HG02870 (cell line): ENCODE results near the gene KRT86.
"Not testable (repeated sequence)": the region's sequence is repeated elsewhere in the genome, so short reads cannot be mapped to it uniquely, and the experiment has no call there.

Experiments used
- ATAC-seq: cut with Tn5 transposase; IDR thresholded peaks from one replicate; pipeline ENCODE4 v1.9.1; 2021; ENCODE audit warnings: mild to moderate bottlenecking, moderate library complexity; ENCODE audit not compliant: unreplicated experiment

The KRT86 gene

GRCh38 chr12:52290483-52291134 is 16.2 kb downstream of the KRT86 start:
- ATAC-seq: not testable (repeated sequence)

- ATAC-seq: no peak
Observed at GRCh38 chr12:52291267-52291935, 17.0 kb downstream of the KRT86 start, which contains the start of gene KRT81. TSS of gene KRT81 (minus strand) at chr12:52291534. CDS start at chr12:52291465, 69 bp downstream.

- ATAC-seq: no peak
Observed at GRCh38 chr12:52293926-52294325, 19.5 kb downstream of the KRT86 start.

GRCh38 chr12:52294803-52295202 is 20.4 kb downstream of the KRT86 start:
- ATAC-seq: no peak

GRCh38 chr12:52295663-52296062 is 21.2 kb downstream of the KRT86 start:
- no peak for ATAC-seq

- no peak for ATAC-seq
Observed at GRCh38 chr12:52296572-52297215, 22.2 kb downstream of the KRT86 start.

GRCh38 chr12:52298677-52299190 is 24.3 kb downstream of the KRT86 start:
- no peak for ATAC-seq

- no peak for ATAC-seq
Observed at GRCh38 chr12:52300796-52301691, 26.6 kb downstream of the KRT86 start.

- not testable (repeated sequence) for ATAC-seq
Observed at GRCh38 chr12:52301721-52302120, 27.3 kb downstream of the KRT86 start.

GRCh38 chr12:52302242-52302914 is 27.9 kb downstream of the KRT86 start:
- not testable (repeated sequence) for ATAC-seq

- peak; percentile 87 for ATAC-seq
Observed at GRCh38 chr12:52304941-52305411, 30.5 kb downstream of the KRT86 start.

GRCh38 chr12:52305921-52306705 is 31.7 kb downstream of the KRT86 start:
- no peak for ATAC-seq

- no peak for ATAC-seq
Observed at GRCh38 chr12:52306731-52307130, 32.3 kb downstream of the KRT86 start.

- ATAC-seq: no peak
Observed at GRCh38 chr12:52307836-52308805, 33.7 kb downstream of the KRT86 start.

- ATAC-seq: no peak
Observed at GRCh38 chr12:52308806-52309425, 34.5 kb downstream of the KRT86 start.

- ATAC-seq: no peak
Observed at GRCh38 chr12:52310622-52311284, 36.3 kb downstream of the KRT86 start.

- ATAC-seq: no peak
Observed at GRCh38 chr12:52311285-52311648, 36.8 kb downstream of the KRT86 start.
